Ureter (tissue), 1 donor: ENCODE data around the gene GUK1. TPM values are rescaled to one million over a fixed set of nuclear protein-coding genes. Genes with fewer than 3 reads are reported as not detected.

Source experiments
- DNase-seq: peaks from one replicate; pipeline ENCODE4 v3.0.0-alpha.2; 2020; ENCODE audit warnings: low spot score
- total RNA-seq: library from RNA; stranded (reverse); gene quantifications from one replicate; pipeline ENCODE4 v1.2.4, GENCODE V29; 2023
- donor health status: DM: yes; HTN: yes; CAD: no.

The GUK1 gene
- total RNA-seq, 1 donor from 2014 or later, result 182 TPM

- DNase-seq, result peak; percentile 74
These were observed 9.5 kb downstream of the GUK1 start, which contains the start of gene GJC2 for GRCh38 chr1:228149406-228150119. GJC2 (plus strand) TSS chr1:228149930; CDS start chr1:228157759, 7,829 bp downstream.

GRCh38 chr1:228150120-228150460 lies 10.0 kb downstream of the GUK1 start:
- DNase-seq, result peak; percentile 45

DNA sequence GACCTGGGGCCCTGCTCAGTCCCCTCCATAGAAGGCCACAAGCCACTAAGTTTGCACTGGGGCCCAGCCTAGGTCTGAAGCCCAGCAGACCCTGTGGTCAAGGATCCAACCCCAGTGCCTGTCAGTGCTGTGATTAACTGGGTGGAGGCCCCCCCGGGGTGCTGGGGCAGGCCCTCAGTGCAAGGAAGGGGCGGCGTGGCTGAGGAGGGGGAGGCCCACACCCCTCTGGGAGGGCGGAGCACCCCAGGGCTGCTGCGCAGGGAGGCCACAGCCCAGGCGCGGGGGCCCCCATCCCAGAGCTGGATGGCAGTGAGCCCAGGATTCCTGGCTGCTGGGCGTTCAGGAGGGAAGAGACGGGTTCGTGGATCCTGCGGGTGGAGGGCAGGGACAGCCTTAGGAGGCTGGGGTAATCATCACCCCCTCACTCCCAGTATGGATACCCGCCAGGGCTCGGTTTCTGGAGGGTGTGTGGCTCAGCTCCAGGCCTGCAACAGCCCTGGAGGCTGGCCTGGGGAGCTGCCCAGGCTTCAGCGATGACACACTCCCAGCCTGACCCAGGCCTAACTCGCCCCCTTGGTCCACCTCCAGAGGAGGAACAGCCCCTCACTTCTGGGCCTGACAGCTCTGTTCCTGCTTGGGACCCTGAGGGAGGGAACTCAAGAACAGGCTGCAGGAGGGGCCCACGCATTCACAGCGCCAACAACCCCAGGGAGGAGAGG lies 10.5 kb downstream of the GUK1 start:
- peak; percentile 78 for DNase-seq

DNA sequence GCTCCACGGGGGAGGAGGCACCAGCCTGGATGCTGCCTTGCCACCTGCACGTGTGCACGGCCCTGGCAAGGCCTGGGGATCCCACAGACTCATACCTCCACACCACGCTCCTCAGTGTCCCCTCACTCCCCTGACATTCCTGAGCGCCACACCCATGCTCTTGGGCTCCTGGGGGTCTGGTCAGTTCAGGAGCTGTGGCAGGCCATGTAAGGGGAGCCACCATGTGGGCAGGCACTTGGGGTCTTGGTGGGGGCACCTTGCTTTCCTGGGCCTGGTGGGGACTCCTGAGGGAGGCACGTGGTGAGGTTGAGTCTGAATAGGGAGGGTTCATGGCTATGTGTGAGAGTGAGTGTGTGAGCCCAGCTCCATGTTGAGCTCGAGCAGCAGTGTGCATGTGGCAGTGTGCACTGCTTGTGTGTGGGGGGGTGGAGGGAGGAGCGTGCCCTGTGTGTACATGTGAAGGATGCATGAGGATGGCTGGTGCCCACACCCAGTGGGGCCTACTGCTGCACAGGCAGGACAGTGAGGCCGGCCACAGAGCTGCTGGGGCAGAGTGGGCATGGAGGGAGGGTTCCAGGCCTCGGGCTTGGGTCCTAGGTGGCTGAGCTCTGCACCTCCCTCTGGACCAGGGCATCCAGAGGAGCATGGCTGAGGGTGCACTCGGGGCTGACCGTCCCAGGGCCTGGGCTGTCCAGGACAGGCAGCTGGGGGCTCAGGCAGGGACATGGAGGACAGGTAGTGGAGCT lies 11.3 kb downstream of the GUK1 start:
- DNase-seq, result no peak

- no peak for DNase-seq
These were observed 12.2 kb downstream of the GUK1 start for GRCh38 chr1:228152097-228152917.

DNA sequence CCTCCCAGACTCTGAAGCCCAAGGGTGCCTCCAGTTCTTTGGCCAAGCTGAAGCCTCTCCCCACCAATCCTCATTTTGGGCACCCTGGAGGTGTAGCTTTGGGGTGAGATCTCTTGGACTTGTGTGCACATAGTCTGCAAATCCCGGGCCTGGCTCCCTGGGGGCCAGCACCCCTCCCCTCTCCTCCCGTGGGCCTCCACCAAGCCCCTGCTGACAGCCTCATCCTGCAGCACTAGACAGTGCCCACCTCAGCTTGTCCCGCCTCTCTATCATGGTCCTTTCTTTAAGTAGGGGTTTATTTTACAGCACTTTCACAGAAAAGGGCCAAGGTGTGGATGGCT lies 12.8 kb downstream of the GUK1 start:
- no peak for DNase-seq

- no peak for DNase-seq
These were observed 14.1 kb downstream of the GUK1 start for GRCh38 chr1:228154021-228154669.

DNA sequence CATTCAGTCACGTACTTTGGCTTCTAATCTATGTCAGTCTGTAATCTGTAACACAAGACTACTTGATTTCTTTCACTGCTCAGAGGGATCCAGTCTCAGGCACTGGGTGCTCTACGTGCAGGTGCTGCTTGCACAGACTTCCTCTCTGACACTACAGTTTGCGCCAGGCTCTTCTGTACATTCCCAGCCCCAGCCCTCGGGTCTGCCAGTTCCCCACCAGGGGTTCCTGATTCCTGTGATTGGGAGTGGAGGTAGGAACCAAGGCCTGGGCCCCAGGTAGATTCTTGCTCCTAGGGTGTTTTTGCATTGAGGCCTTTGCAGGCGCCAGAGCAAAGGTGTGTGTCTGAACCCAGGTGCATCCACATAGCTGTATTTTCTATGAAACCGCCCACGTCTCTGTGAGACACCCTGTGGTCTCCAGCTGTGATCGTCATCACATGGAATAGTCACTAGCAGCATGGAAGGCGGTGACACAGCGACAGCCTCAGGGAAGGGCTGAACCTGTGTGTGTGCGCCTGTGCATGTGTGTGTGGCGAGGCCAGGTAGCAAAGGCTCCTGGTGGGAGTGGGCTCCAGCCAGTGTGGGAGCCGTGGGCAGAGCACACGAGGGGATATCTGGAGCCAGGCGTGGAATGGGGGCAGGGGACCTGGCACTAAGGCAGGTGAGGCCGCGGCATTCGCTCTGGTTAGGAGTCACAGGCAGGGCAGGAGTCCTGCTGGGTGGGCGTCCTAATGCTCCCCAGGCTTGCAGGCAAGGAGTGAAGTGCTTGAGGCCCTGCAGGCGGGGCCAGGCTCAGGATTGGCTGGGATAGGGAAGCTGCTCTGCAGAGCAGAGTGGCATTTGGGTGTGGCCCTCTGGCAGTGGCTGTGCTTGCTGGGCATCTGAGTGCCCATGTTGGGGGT lies 14.8 kb downstream of the GUK1 start:
- no peak for DNase-seq

DNA sequence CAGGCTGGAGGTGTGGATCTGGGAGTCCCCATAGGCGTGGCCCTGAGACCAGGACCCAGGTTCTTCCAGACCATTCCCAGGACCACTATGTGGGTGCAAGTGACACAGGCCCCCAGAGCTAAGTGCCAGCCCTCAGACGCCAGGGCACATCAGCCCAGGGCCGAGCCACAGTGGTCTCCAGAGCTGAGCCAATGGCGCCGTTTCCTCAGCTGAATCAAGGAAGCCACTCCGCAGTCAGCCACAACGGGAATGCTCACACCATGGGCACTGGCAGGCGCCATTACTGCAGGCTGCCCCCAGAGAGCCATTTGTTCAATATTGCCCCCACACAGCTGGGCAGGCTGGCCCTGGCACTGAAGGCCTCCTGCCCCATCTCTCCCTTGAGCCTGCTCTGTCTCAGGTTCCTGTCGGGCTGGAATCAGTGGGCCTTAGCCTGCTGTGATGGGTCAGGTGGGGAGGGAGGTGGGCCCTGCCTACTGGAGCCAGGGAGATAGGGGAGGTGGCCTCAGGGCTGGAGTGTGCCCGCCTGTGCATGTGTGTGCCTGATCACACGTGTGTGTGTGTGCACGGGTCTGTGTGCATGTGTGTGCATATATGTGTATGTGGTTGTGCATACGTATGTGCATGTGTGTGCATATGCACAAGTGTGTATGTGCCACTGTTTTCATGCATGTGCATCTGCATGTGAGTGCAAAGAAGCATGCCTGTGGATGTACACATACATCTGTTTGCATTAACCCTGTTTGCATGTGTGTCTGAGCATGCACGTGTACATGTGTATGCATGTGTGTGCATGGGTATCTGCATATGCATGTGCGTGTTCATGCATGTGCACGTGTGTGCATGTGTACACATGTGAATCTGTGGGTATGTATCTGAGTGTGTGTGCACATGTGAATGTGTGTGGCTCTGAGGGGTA lies 15.8 kb downstream of the GUK1 start:
- DNase-seq, result no peak

- DNase-seq, result no peak
These were observed 16.4 kb downstream of the GUK1 start for GRCh38 chr1:228156515-228156881.

GRCh38 chr1:228156941-228157728 lies 17.1 kb downstream of the GUK1 start:
- no peak for DNase-seq

GRCh38 chr1:228157729-228158126 lies 17.6 kb downstream of the GUK1 start:
- no peak for DNase-seq

DNA sequence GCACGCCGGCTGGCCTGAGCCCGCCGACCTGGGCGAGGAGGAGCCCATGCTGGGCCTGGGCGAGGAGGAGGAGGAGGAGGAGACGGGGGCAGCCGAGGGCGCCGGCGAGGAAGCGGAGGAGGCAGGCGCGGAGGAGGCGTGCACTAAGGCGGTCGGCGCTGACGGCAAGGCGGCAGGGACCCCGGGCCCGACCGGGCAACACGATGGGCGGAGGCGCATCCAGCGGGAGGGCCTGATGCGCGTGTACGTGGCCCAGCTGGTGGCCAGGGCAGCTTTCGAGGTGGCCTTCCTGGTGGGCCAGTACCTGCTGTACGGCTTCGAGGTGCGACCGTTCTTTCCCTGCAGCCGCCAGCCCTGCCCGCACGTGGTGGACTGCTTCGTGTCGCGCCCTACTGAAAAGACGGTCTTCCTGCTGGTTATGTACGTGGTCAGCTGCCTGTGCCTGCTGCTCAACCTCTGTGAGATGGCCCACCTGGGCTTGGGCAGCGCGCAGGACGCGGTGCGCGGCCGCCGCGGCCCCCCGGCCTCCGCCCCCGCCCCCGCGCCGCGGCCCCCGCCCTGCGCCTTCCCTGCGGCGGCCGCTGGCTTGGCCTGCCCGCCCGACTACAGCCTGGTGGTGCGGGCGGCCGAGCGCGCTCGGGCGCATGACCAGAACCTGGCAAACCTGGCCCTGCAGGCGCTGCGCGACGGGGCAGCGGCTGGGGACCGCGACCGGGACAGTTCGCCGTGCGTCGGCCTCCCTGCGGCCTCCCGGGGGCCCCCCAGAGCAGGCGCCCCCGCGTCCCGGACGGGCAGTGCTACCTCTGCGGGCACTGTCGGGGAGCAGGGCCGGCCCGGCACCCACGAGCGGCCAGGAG lies 18.3 kb downstream of the GUK1 start:
- DNase-seq, result no peak

- DNase-seq, result no peak
These were observed 19.1 kb downstream of the GUK1 start for GRCh38 chr1:228159008-228159665.

DNA sequence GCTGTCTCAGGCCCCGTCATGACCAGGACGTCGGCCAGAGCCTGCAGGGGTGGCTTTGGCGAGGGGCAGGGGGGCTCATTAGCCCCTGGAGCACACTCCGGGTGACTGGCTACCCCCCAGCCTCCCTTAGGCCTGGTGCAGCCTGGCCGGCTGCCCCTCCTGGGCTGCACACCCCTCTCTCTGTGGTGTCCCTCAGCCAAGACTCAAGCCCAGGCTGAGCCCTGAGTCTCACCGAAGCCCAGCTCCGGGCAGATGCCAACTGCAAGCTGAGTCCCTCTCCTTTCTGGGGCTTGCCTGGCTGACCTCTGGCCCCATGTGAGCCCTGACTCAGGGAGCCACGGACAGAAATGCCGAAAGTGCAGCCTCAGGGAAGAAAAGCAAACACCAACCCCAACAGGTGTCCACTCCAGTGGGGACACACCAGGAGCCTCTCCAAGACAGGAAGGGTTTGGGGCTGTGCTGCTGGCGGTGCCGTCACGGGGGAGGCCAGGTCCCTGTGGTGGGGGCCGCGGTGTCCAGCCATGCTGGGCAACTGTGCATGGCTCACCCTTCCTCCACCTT lies 20.2 kb downstream of the GUK1 start:
- no peak for DNase-seq

DNA sequence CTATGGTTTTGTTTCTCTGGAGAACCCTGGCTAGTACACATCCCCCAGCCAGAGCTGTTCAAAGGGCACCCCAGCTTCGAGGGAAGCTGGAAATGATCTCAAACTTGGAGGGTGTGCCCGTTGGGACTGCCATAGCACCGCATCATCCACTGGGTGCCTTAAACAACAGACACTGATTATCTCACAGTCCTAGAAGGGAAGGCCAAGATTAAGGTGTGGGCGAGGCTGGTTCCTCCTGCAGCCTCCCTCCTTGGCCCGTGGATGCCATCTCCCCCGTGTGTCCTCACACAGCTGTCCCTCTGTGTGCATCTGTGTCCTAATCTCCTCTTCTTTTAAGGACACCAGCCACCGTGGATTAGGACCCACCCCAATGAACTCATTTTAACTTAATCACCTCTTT lies 21.3 kb downstream of the GUK1 start:
- no peak for DNase-seq

GRCh38 chr1:228161866-228162265 lies 21.8 kb downstream of the GUK1 start:
- DNase-seq, result no peak
